ENCODE measurements around the gene SPDYE9.
"Not testable (repeated sequence)": the region's sequence is repeated elsewhere in the genome, so short reads cannot be mapped to it uniquely, and the experiment has no call there.

The SPDYE9 gene, protein sequence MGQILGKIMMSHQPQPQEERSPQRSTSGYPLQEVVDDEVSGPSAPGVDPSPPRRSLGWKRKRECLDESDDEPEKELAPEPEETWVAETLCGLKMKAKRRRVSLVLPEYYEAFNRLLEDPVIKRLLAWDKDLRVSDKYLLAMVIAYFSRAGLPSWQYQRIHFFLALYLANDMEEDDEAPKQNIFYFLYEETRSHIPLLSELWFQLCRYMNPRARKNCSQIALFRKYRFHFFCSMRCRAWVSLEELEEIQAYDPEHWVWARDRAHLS

DNA sequence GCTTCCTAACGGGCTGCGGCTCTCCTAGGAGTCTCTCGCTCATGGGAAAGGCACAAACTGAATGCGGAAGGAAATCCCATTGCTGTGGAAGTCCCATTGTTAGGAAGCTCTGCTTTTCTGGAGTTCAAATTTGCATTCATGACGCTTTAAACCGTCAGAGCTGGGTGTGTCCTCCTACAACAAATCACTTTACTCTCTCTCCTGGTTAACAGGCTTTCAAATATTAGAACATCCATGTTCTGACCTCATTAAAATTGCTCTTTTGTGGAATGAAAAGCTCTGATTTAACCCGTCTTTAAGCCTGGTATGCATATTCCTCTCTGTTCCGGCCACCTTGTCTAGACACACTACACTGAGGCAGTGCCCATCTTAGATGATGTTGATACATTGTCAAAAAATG lies at the start of gene SPDYE9:
Gene SPDYE9 (minus strand): TSS at position 101 of the 400 bp plus-strand sequence. CDS start 1,800 bp downstream, outside the sequence.
- DNase-seq (ENCODE audit: low read depth, low spot score): not testable (repeated sequence)

DNA sequence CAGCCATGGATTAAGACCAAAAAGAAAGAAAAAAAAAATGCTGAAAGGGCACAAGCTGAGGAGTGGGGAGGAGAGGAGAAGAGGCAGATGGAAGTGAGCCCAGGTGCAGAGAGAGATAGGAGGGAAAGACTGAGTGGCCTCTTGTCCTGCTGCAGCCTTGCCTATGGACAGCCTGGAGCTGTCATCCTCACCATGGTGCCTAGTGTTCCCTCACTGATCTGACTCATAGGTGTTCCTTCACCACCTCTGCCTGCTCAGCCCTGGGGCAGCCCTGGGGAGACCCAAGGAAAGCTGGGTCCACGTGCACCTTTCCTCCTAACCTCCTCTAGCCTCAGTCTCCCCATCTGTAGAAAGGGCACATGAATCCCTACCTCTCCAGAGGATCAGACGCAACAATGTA lies 49.0 kb upstream of the SPDYE9 start:
- DNase-seq (ENCODE audit: low read depth, low spot score): not testable (repeated sequence)

DNA sequence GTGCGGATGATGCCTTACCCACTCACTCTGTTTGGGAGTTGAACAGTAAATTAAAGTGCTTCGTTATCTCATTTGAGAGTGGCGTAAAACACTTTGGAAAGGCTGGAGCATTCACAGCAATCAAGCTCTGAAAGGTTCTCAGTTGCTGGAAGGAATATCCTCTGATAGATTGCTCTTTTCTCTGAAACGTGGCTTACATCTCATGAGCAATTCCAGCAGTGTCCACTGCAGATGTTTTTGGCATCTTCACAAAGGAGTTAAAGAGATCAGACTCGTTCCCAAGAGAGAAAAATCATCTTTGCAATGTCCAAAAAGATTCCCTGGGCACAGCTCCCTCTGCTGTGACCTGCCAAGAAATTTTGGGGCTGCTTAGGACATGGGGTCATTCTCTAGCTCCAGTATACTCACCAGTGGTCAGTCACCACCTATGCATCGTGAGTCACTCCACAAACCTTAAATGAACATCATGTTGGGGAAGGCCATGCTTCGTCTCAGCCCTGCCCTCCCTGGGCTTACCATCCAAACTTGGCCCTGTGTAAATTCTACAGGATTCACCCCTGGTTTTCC lies 46.9 kb upstream of the SPDYE9 start:
- DNase-seq (ENCODE audit: low read depth, low spot score): not testable (repeated sequence)

DNA sequence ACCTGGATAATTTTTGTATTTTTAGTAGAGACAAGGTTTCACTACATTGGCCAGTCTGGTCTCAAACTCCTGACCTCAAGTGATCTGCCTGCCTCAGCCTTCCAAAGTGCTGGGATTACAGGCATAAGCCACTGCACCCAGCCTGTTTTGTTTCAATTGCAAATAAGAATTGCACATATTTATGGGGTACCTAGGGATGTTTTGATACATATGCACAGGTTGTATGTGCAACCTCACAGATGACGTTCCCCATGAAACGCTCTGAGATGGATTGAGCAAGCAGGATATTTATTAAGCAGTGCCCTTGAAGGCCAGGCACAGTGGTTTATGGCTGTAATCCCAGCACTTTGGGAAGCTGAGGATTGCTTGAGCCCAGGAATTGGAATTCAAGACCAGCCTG lies 44.8 kb upstream of the SPDYE9 start:
- not testable (repeated sequence) for DNase-seq (ENCODE audit: low read depth, low spot score)

DNA sequence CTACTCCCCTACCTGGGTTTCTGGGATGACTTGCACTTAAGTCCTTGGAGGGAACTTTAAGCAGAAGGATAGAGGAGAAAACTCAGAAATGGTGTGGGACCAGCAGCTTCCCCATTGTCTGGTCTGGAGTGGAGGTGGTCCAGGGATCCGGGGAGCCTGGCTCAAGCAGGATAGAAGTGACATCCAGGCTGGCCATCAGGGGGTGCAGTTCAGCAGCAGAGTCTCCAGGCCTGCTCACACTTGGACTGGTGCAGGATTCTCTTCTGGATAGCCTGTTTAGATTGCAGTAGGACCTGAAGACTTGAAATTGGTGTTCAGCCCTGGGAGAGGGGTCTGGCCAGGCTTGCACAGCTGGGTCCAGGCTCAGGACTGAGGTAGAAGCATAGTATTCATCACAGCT lies 38.3 kb upstream of the SPDYE9 start:
- not testable (repeated sequence) for DNase-seq (ENCODE audit: low read depth, low spot score)

DNA sequence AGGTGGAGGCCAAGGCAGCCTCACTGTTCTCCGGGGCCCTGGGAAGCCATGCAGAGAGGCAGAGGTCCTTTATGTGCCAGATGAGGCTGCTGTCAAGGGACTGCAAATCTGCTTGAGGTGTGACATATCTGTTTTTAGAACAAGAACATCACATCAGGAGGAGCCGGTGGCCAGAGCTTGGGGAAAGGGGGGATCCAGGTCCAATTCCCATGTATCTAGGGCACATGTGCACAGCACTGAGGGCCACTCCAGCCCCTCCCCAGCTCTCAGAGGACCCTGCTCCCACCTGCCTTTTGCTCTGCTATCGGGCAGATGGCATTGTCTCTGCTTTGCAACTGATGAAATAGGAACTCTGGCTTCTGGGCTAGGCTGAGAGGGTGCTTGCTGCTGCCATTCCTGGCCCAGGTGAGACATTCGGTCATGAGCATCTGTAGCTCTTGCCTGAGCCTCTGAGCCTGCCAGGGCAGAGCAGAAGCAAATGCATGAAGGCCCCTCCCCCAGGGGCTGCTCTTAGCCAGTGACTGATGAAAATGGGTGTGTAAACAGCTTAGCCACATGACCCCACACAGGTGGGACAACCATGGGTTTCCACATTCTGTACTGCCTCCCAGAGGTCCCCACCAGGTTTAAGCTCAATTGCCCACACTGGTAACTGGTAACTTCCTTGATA lies 37.1 kb upstream of the SPDYE9 start:
- not testable (repeated sequence) for DNase-seq (ENCODE audit: low read depth, low spot score)

DNA sequence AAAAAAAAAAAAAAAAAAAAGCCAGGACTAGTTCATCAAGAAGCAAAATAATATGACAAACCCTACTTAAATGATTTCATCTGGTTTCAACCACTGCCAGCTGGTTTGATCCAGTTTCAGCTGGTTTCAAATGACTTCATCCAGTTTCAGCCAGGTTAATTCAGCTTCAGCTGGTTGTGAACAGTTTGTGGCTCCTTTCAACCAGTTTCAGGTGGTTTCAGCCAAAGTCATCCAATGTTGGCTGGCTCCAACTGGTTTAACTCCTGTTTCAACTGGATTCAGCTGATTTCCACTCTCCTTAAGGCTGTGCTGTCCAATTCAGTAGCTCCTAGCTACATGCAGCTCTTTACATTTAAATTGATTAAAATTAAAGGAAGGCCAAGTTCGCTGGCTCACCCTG lies 32.3 kb upstream of the SPDYE9 start:
- not testable (repeated sequence) for DNase-seq (ENCODE audit: low read depth, low spot score)

DNA sequence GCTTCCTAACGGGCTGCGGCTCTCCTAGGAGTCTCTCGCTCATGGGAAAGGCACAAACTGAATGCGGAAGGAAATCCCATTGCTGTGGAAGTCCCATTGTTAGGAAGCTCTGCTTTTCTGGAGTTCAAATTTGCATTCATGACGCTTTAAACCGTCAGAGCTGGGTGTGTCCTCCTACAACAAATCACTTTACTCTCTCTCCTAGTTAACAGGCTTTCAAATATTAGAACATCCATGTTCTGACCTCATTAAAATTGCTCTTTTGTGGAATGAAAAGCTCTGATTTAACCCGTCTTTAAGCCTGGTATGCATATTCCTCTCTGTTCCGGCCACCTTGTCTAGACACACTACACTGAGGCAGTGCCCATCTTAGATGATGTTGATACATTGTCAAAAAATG lies 28.0 kb downstream of the SPDYE9 start, which contains the start of gene SPDYE11:
Gene SPDYE11 (minus strand): TSS at position 101 of the 400 bp plus-strand sequence. CDS start 1,800 bp downstream, outside the sequence.
- not testable (repeated sequence) for DNase-seq (ENCODE audit: low read depth, low spot score)

DNA sequence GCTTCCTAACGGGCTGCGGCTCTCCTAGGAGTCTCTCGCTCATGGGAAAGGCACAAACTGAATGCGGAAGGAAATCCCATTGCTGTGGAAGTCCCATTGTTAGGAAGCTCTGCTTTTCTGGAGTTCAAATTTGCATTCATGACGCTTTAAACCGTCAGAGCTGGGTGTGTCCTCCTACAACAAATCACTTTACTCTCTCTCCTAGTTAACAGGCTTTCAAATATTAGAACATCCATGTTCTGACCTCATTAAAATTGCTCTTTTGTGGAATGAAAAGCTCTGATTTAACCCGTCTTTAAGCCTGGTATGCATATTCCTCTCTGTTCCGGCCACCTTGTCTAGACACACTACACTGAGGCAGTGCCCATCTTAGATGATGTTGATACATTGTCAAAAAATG lies 56.2 kb downstream of the SPDYE9 start, which contains the start of gene SPDYE8:
Gene SPDYE8 (minus strand): TSS at position 101 of the 400 bp plus-strand sequence. CDS start 1,800 bp downstream, outside the sequence.
- not testable (repeated sequence) for DNase-seq (ENCODE audit: low read depth, low spot score)
